Dedifferentiated amniotic fluid mesenchymal stem cell (primary cell): ENCODE measurements around the gene PMVK.
"Not testable (repeated sequence)": the region's sequence is repeated elsewhere in the genome, so short reads cannot be mapped to it uniquely, and the experiment has no call there.

ENCODE experiments used
- DNase-seq: peaks from one replicate; pipeline ENCODE4 v3.0.0-alpha.2; 2016; ENCODE audit errors: extremely low spot score

Gene PMVK

GRCh38 chr1:154913273-154913672, 23.2 kb downstream of the PMVK start:
- DNase-seq, result no peak

GRCh38 chr1:154912755-154913154, 23.8 kb downstream of the PMVK start:
- no peak for DNase-seq

- no peak for DNase-seq
Measured at GRCh38 chr1:154911691-154912550, 24.6 kb downstream of the PMVK start.

GRCh38 chr1:154910851-154911250, 25.7 kb downstream of the PMVK start:
- no peak for DNase-seq

GRCh38 chr1:154908937-154909336, 27.6 kb downstream of the PMVK start:
- no peak for DNase-seq

GRCh38 chr1:154908129-154908528, 28.4 kb downstream of the PMVK start:
- not testable (repeated sequence) for DNase-seq

GRCh38 chr1:154906621-154907081, 29.9 kb downstream of the PMVK start:
- no peak for DNase-seq

GRCh38 chr1:154902938-154903566, 33.5 kb downstream of the PMVK start:
- no peak for DNase-seq

GRCh38 chr1:154901591-154901990, 34.9 kb downstream of the PMVK start:
- no peak for DNase-seq

GRCh38 chr1:154899041-154899440, 37.5 kb downstream of the PMVK start:
- no peak for DNase-seq

- DNase-seq, result no peak
Measured at GRCh38 chr1:154896771-154897286, 39.7 kb downstream of the PMVK start.

- DNase-seq, result no peak
Measured at GRCh38 chr1:154895798-154896197, 40.7 kb downstream of the PMVK start.

- no peak for DNase-seq
Measured at GRCh38 chr1:154891452-154891851, 45.1 kb downstream of the PMVK start.

GRCh38 chr1:154888757-154889156, 47.8 kb downstream of the PMVK start:
- no peak for DNase-seq

GRCh38 chr1:154886281-154887015, 50.1 kb downstream of the PMVK start:
- DNase-seq, result no peak

- no peak for DNase-seq
Measured at GRCh38 chr1:154884869-154885701, 51.4 kb downstream of the PMVK start.

GRCh38 chr1:154883919-154884868, 52.3 kb downstream of the PMVK start:
- no peak for DNase-seq

GRCh38 chr1:154881820-154882535, 54.5 kb downstream of the PMVK start:
- no peak for DNase-seq

- no peak for DNase-seq
Measured at GRCh38 chr1:154880671-154881070, 55.8 kb downstream of the PMVK start.

GRCh38 chr1:154879038-154879421, 57.5 kb downstream of the PMVK start:
- DNase-seq, result no peak
